HepG2 (cell line): Measurements from ENCODE around the gene RAB34. TPM values are rescaled to one million over a fixed set of nuclear protein-coding genes. Genes with fewer than 3 reads are reported as not detected.
A peak's percentile ranks its signal among the peaks of the same experiment; 100 is the strongest.

Source experiments
- ARHGAP35 ChIP-seq: sonication (generic); formaldehyde crosslinking; IDR thresholded peaks from 2 replicates; pipeline ENCODE4 v1.9.0; 2022; ENCODE audit warnings: mild to moderate bottlenecking, inconsistent platforms, moderate library complexity, missing genetic modification reagents, borderline replicate concordance
- MIXL1 ChIP-seq: IDR thresholded peaks from 2 replicates; pipeline ENCODE4 v1.6.1; 2016
- MZF1 ChIP-seq: sonication (generic); formaldehyde crosslinking; IDR thresholded peaks from 2 replicates; pipeline ENCODE4 v1.8.1; 2023; ENCODE audit warnings: mild to moderate bottlenecking, missing genetic modification reagents, borderline replicate concordance
- NBN ChIP-seq: fragments of 450-650 bp; conservative IDR thresholded peaks from 2 replicates; pipeline ENCODE4 v1.6.1; 2017
- SIN3B ChIP-seq: fragments of 150-350 bp; IDR thresholded peaks from 2 replicates; pipeline ENCODE4 v1.6.1; 2014; ENCODE audit warnings: low read length
- TAF15 ChIP-seq: fragments of 200-400 bp; formaldehyde crosslinking; IDR thresholded peaks from one replicate; pipeline ENCODE4 v1.6.1; 2018; ENCODE audit warnings: mild to moderate bottlenecking, low read depth, low read length; ENCODE audit not compliant: poor library complexity, severe bottlenecking
- ZBTB8A ChIP-seq: sonication (generic); formaldehyde crosslinking; IDR thresholded peaks from 2 replicates; pipeline ENCODE4 v1.4.0; 2020; ENCODE audit warnings: mild to moderate bottlenecking, low read depth, missing genetic modification reagents, borderline replicate concordance
- ZNF180 ChIP-seq: sonication (generic); formaldehyde crosslinking; IDR thresholded peaks from 2 replicates; pipeline ENCODE4 v1.4.0; 2020; ENCODE audit warnings: low read depth, missing genetic modification reagents, borderline replicate concordance
- ZNF225 ChIP-seq: sonication (generic); formaldehyde crosslinking; IDR thresholded peaks from 2 replicates; pipeline ENCODE4 v1.4.0; 2020; ENCODE audit warnings: mild to moderate bottlenecking, missing genetic modification reagents
- ZNF234 ChIP-seq: sonication (generic); formaldehyde crosslinking; conservative IDR thresholded peaks from 2 replicates; pipeline ENCODE4 v1.5.1; 2020; ENCODE audit warnings: mild to moderate bottlenecking, missing genetic modification reagents
- ZNF235 ChIP-seq: sonication (generic); formaldehyde crosslinking; IDR thresholded peaks from 2 replicates; pipeline ENCODE4 v1.8.1; 2023; ENCODE audit warnings: mild to moderate bottlenecking, missing genetic modification reagents, borderline replicate concordance
- ZNF274 ChIP-seq: sonication (generic); formaldehyde crosslinking; IDR thresholded peaks from 2 replicates; pipeline ENCODE4 v1.5.1; 2020; ENCODE audit warnings: mild to moderate bottlenecking, missing genetic modification reagents
- ZNF3 ChIP-seq: IDR thresholded peaks from 2 replicates; pipeline ENCODE4 v1.7.0; 2017; ENCODE audit warnings: inconsistent platforms
- ZNF326 ChIP-seq: sonication (generic); formaldehyde crosslinking; IDR thresholded peaks from 2 replicates; pipeline ENCODE4 v1.4.0; 2020; ENCODE audit warnings: missing genetic modification reagents, borderline replicate concordance
- ZNF333 ChIP-seq: sonication (generic); formaldehyde crosslinking; IDR thresholded peaks from 2 replicates; pipeline ENCODE4 v1.4.0; 2020; ENCODE audit warnings: mild to moderate bottlenecking, missing genetic modification reagents, borderline replicate concordance
- ZNF337 ChIP-seq: sonication (generic); formaldehyde crosslinking; IDR thresholded peaks from 2 replicates; pipeline ENCODE4 v1.5.1; 2020; ENCODE audit warnings: missing genetic modification reagents, low read depth, mild to moderate bottlenecking, borderline replicate concordance
- ZNF501 ChIP-seq: sonication (generic); formaldehyde crosslinking; IDR thresholded peaks from 2 replicates; pipeline ENCODE4 v1.5.1; 2020; ENCODE audit warnings: mild to moderate bottlenecking, moderate library complexity, missing genetic modification reagents
- ZNF776 ChIP-seq: sonication (generic); formaldehyde crosslinking; IDR thresholded peaks from 2 replicates; pipeline ENCODE4 v1.4.0; 2020; ENCODE audit warnings: mild to moderate bottlenecking, missing genetic modification reagents
- ZNF788 ChIP-seq: sonication (generic); formaldehyde crosslinking; IDR thresholded peaks from 2 replicates; pipeline ENCODE4 v1.5.0; 2020; ENCODE audit warnings: mild to moderate bottlenecking, missing genetic modification reagents, borderline replicate concordance
- ZSCAN12 ChIP-seq: sonication (generic); formaldehyde crosslinking; IDR thresholded peaks from 2 replicates; pipeline ENCODE4 v1.9.0; 2021; ENCODE audit warnings: mild to moderate bottlenecking, missing genetic modification reagents
- polyA plus RNA-seq, 8 experiments: library from polyadenylated mRNA; depleted of rRNA in 3 of 8; stranded (reverse) in 7 of 8; unstranded in 1 of 8; fragments of >200 nt; fragmentation: Illumina TruSeq in 4 of 8; extraction: Trizol in 4 of 8; gene quantifications; 2 replicates each; pipeline versions ENCODE4 v1.2.1 to v1.2.3, GENCODE V29; 2011 to 2016; ENCODE audit warnings: low read depth in 4 of 8, missing spikeins in 1 of 8, mixed read lengths in 1 of 8; ENCODE audit not compliant: insufficient read depth in 1 of 8
- total RNA-seq, 5 experiments: library from RNA; depleted of rRNA; stranded (reverse); fragments of >200 nt; fragmentation: Illumina TruSeq; extraction: Trizol; gene quantifications; 2 replicates each; pipeline ENCODE4 v1.2.3, GENCODE V29; 2016; ENCODE audit warnings: low read depth in 1 of 5
- TF ChIP-seq, protein P1 (sequence below): sonication (generic); formaldehyde crosslinking; IDR thresholded peaks from 2 replicates; pipeline ENCODE4 v1.4.0; 2020; ENCODE audit warnings: mild to moderate bottlenecking, missing genetic modification reagents
- TF ChIP-seq, protein P2 (sequence below): sonication (generic); formaldehyde crosslinking; IDR thresholded peaks from 2 replicates; pipeline ENCODE4 v1.5.0; 2020; ENCODE audit warnings: missing genetic modification reagents
- TF ChIP-seq, protein P3 (sequence below): sonication (generic); formaldehyde crosslinking; IDR thresholded peaks from 2 replicates; pipeline ENCODE4 v1.8.1; 2023; ENCODE audit warnings: mild to moderate bottlenecking, moderate library complexity, missing genetic modification reagents
- TF ChIP-seq, protein P4 (sequence below): sonication (generic); formaldehyde crosslinking; IDR thresholded peaks from 2 replicates; pipeline ENCODE4 v1.4.0; 2020; ENCODE audit warnings: missing genetic modification reagents

The RAB34 gene
- total and polyA plus RNA-seq, 2 of the 13 experiments (the other 11 are each of a cell fraction or from before 2014, with no cell fraction given) = 0.49 TPM; not detected in 1

DNA sequence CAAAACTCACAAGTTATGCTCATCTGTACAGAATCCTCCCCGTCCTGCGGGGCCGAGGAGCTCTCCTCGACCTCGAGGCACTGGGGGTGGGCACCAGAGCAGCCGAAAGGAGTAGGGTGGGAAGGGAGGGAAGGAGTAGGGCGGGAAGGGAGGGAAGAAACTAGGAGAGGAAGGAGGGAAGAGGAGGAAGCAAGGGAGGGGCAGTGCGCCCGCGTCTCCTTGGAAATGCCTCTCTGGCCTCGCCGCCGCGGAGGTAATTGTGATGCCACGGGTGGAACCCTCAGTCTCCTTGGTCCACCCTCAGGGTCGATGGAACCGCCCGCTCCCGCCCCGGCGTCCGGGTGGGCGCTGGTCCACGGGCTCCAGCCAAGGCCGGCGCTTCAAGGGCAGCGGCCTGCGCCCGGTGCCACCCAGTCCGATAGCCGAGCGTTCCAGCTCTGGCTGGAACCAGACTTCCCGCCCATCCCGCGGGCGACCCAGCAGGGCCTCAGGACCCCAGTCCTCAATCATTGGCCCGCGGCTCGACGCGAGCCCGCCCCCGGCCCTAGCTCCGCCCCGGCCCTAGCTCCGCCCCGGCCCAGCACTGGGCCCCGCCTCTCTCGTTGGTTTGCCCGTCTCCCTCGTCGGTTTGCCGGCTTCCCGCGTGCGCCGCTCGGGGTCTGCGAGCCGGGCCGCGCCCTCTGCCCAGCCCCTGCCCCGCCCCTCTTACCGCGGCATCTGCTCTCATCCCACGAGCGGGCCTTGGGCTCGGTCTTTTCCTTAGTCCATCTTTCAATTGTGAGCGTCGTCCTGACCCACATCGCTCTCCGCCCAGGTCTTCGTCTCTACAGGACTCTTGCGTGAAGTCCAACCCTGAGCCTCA lies 6.6 kb downstream of the RAB34 start (continued):
- TF ChIP-seq ZNF326 (CRISPR knock-in tag) = no peak
- 0 out of 2 replicates have a peak, but pooled peaks have one; percentile 36 for TF ChIP-seq SIN3B
- TF ChIP-seq ZNF788 (CRISPR knock-in tag) = peak; percentile 52; the same call in 1 of the 2 replicates
- no peak for TF ChIP-seq ZNF333
- no peak for TF ChIP-seq MZF1
- TF ChIP-seq, protein P1, sequence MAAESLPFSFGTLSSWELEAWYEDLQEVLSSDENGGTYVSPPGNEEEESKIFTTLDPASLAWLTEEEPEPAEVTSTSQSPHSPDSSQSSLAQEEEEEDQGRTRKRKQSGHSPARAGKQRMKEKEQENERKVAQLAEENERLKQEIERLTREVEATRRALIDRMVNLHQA = no peak
- TF ChIP-seq ZNF337 (CRISPR knock-in tag) = no peak
- TF ChIP-seq, protein P2, sequence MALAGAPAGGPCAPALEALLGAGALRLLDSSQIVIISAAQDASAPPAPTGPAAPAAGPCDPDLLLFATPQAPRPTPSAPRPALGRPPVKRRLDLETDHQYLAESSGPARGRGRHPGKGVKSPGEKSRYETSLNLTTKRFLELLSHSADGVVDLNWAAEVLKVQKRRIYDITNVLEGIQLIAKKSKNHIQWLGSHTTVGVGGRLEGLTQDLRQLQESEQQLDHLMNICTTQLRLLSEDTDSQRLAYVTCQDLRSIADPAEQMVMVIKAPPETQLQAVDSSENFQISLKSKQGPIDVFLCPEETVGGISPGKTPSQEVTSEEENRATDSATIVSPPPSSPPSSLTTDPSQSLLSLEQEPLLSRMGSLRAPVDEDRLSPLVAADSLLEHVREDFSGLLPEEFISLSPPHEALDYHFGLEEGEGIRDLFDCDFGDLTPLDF = peak; percentile 85
- TF ChIP-seq ZNF225 (CRISPR knock-in tag) = no peak
- TF ChIP-seq ZNF234 = no peak
- TF ChIP-seq TAF15 = peak; percentile 79
- TF ChIP-seq, protein P3, sequence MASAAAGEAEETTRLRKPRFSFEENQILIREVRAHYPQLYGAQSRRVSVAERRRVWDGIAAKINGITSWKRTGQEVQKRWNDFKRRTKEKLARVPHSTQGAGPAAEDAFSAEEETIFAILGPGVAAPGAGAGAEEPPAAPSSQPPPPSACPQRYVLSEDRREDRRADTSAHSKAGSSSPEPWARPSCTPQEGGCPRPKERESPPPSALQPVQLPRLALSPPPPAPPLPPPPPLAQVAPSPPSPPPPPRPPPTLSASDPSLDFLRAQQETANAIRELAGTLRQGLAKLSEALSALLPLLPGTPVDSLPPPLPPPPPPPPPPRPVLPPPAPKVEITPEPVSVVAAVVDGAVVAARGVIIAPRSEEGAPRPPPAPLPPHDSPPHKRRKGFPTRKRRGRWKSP = 0 out of 2 replicates have a peak, but pooled peaks have one; percentile 12
- no peak for TF ChIP-seq ZSCAN12
- no peak for TF ChIP-seq ZNF180 (CRISPR knock-in tag)
- peak; percentile 34; the same call in 1 of the 2 replicates for TF ChIP-seq ZNF274 (CRISPR knock-in tag)
- peak; percentile 32; the same call in 1 of the 2 replicates for TF ChIP-seq ARHGAP35
- no peak for TF ChIP-seq ZNF776 (CRISPR knock-in tag)
- TF ChIP-seq, protein P4, sequence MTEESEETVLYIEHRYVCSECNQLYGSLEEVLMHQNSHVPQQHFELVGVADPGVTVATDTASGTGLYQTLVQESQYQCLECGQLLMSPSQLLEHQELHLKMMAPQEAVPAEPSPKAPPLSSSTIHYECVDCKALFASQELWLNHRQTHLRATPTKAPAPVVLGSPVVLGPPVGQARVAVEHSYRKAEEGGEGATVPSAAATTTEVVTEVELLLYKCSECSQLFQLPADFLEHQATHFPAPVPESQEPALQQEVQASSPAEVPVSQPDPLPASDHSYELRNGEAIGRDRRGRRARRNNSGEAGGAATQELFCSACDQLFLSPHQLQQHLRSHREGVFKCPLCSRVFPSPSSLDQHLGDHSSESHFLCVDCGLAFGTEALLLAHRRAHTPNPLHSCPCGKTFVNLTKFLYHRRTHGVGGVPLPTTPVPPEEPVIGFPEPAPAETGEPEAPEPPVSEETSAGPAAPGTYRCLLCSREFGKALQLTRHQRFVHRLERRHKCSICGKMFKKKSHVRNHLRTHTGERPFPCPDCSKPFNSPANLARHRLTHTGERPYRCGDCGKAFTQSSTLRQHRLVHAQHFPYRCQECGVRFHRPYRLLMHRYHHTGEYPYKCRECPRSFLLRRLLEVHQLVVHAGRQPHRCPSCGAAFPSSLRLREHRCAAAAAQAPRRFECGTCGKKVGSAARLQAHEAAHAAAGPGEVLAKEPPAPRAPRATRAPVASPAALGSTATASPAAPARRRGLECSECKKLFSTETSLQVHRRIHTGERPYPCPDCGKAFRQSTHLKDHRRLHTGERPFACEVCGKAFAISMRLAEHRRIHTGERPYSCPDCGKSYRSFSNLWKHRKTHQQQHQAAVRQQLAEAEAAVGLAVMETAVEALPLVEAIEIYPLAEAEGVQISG = peak; percentile 71
- TF ChIP-seq ZNF3 (CRISPR knock-in tag) = no peak
- TF ChIP-seq NBN = no peak
- peak; percentile 63; the same call in 1 of the 2 replicates for TF ChIP-seq ZNF501 (CRISPR knock-in tag)
- 0 out of 2 replicates have a peak, but pooled peaks have one; percentile 51 for TF ChIP-seq ZNF235 (CRISPR knock-in tag)
- no peak for TF ChIP-seq MIXL1
- TF ChIP-seq ZBTB8A (CRISPR knock-in tag) = no peak; the same call in 1 of the 2 replicates
